Endodermal cell (in vitro differentiated cells): ENCODE measurements around the gene TRIM13. TPM values are rescaled to one million over a fixed set of nuclear protein-coding genes. Genes with fewer than 3 reads are reported as not detected.

ENCODE experiments used
- DNase-seq: peaks from one replicate; pipeline ENCODE4 v3.0.0-alpha.2; 2017
- H3K27ac ChIP-seq: 2 replicates; pipeline ENCODE4 v1.5.1; 2013; ENCODE audit warnings: mild to moderate bottlenecking, low read depth, low read length, moderate library complexity
- H3K27me3 ChIP-seq: 2 replicates; pipeline ENCODE4 v1.6.1; 2013; ENCODE audit warnings: mild to moderate bottlenecking, low read length, moderate library complexity; ENCODE audit not compliant: insufficient read depth, control insufficient read depth, poor library complexity, severe bottlenecking
- H3K36me3 ChIP-seq: 2 replicates; pipeline ENCODE4 v1.7.0; 2013; ENCODE audit warnings: mild to moderate bottlenecking, low read length, moderate library complexity; ENCODE audit not compliant: control insufficient read depth, insufficient read depth
- H3K4me1 ChIP-seq: one replicate; pipeline ENCODE4 v1.7.0; 2013; ENCODE audit warnings: low read length; ENCODE audit not compliant: control insufficient read depth, insufficient read depth
- H3K4me3 ChIP-seq: 2 replicates; pipeline ENCODE4 v1.5.1; 2013; ENCODE audit warnings: mild to moderate bottlenecking, low read length, moderate library complexity
- H3K9ac ChIP-seq: 2 replicates; pipeline ENCODE4 v1.6.1; 2013; ENCODE audit warnings: mild to moderate bottlenecking, low read length, moderate library complexity; ENCODE audit not compliant: poor library complexity, severe bottlenecking; ENCODE audit errors: extremely low read depth
- H3K9me3 ChIP-seq: 2 replicates; pipeline ENCODE4 v1.6.1; 2013; ENCODE audit warnings: mild to moderate bottlenecking, low read length, moderate library complexity; ENCODE audit not compliant: control insufficient read depth
- H3K27ac Mint-ChIP-seq: 2 replicates; pipeline ENCODE4 v1.8.0; 2020; ENCODE audit warnings: mixed read lengths
- H3K27me3 Mint-ChIP-seq: 2 replicates; pipeline ENCODE4 v1.8.0; 2021; ENCODE audit warnings: mild to moderate bottlenecking, mixed read lengths; ENCODE audit not compliant: insufficient read depth
- H3K36me3 Mint-ChIP-seq: 2 replicates; pipeline ENCODE4 v1.8.0; 2020; ENCODE audit warnings: low read depth, mixed read lengths
- H3K4me1 Mint-ChIP-seq: 2 replicates; pipeline ENCODE4 v1.8.0; 2020; ENCODE audit warnings: mixed read lengths
- H3K4me3 Mint-ChIP-seq: 2 replicates; pipeline ENCODE4 v1.8.0; 2020; ENCODE audit warnings: mild to moderate bottlenecking, moderate library complexity, mixed read lengths
- H3K9me3 Mint-ChIP-seq: 2 replicates; pipeline ENCODE4 v1.8.0; 2020; ENCODE audit warnings: mild to moderate bottlenecking, mixed read lengths
- WGBS, 2 experiments: methylation state at CpG; one replicate each; pipeline versions ENCODE4 v1.1.5 to v1.1.7; 2013; ENCODE audit warnings: missing lambda C conversion rate in 2 of 2, mixed read lengths in 1 of 2; ENCODE audit not compliant: insufficient coverage in 1 of 2, insufficient read length in 1 of 2; 5-methylcytosine and 5-hydroxymethylcytosine counted together
- total RNA-seq, 2 donors: library from RNA; stranded (reverse); fragmentation: NEBNext Ultra II Directional in 1 of 2; extraction: Animal tissue kit (Norgen Biotek cat#: 25700) in 1 of 2; gene quantifications; 2 replicates in 1 of 2; 3 replicates in 1 of 2; pipeline ENCODE4 v1.2.1, GENCODE V29; 2021
- TF ChIP-seq, protein P1 (sequence below): fragments of 200-600 bp; sonication (generic); conservative IDR thresholded peaks from 2 replicates; pipeline ENCODE4 v1.5.0; 2021; ENCODE audit warnings: antibody characterized with exemption, mild to moderate bottlenecking

Gene TRIM13
- total RNA-seq, 2 donors from 2014 or later = 44.3 TPM

DNA sequence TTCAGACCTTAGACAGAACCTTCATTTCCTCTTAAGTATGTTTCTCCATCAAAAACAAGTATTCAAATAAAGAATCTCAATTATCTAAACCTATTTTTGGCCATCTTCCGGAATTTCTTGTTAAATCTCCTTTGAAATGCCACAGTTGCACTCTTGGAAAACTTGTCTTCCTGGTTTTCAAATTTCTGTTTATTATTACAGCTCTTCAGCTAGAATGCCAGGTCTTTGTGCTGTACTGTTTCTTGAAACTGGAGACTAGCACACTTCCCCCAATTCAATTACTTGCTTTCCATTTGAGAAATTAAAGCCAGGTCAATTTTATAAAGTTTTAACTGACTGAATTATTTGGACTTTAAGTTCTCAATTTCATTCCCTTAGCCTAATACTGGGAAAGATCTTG lies 28.6 kb downstream of the TRIM13 start:
- Histone ChIP-seq H3K4me1 (peaks cover 7% of the 10 kb centered on the region), H3K27me3 (no peaks in the 10 kb centered on the region), H3K9ac (no peak overlapping the region), H3K9me3 (no peaks in the 10 kb centered on the region), H3K36me3 (peaks cover 28% of the 10 kb centered on the region), H3K27ac (no peak overlapping the region), H3K4me3 (no peak overlapping the region)
- peaks cover 15% of the 10 kb centered on the region for H3K4me1 Mint-ChIP-seq
- H3K27me3 Mint-ChIP-seq = no peaks in the 10 kb centered on the region
- TF ChIP-seq, protein P1, sequence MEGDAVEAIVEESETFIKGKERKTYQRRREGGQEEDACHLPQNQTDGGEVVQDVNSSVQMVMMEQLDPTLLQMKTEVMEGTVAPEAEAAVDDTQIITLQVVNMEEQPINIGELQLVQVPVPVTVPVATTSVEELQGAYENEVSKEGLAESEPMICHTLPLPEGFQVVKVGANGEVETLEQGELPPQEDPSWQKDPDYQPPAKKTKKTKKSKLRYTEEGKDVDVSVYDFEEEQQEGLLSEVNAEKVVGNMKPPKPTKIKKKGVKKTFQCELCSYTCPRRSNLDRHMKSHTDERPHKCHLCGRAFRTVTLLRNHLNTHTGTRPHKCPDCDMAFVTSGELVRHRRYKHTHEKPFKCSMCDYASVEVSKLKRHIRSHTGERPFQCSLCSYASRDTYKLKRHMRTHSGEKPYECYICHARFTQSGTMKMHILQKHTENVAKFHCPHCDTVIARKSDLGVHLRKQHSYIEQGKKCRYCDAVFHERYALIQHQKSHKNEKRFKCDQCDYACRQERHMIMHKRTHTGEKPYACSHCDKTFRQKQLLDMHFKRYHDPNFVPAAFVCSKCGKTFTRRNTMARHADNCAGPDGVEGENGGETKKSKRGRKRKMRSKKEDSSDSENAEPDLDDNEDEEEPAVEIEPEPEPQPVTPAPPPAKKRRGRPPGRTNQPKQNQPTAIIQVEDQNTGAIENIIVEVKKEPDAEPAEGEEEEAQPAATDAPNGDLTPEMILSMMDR = no peak
- 87 to 98% methylated on average over 1 of the region's 1 CpG for WGBS, 2 experiments
- H3K4me3 Mint-ChIP-seq = no peak overlapping the region
- H3K27ac Mint-ChIP-seq = no peak overlapping the region
- H3K36me3 Mint-ChIP-seq = peaks cover 11% of the 10 kb centered on the region
- H3K9me3 Mint-ChIP-seq = no peaks in the 10 kb centered on the region
- no peak for DNase-seq

DNA sequence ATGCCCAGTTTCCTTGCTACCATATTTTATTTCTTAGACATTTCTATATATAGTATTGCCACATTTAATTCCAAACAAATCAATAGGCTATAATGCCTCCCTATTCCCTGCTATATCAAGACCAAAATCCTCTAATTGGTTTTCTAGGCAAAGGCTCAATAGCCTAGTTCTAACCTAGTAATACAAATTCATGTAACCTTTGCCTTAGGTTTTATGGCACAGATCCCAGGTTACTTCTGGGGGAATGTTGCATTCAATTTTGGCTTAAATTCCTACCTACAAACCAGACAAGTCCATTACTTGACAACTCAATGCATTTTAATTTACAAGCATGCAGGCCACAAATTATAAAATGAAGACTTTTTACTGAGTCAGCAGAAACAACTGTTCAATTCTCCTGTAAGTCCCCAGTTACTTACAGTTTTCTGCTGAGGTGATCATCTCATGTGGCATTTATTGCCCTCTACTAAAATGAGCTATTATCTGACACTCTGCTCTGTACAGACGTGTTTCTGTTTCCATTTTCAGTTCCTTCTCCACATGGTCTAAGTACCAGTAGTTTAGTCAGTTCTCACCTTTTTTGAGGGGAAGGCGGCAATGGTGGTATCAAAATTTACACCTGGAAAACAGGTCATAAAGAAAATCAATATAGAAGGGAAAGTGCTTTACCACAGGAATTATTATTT lies 30.1 kb downstream of the TRIM13 start:
- H3K9me3 ChIP-seq = no peaks in the 10 kb centered on the region
- H3K36me3 Mint-ChIP-seq = peaks cover 8% of the 10 kb centered on the region
- no peaks in the 10 kb centered on the region for H3K9me3 Mint-ChIP-seq
- H3K4me3 ChIP-seq = no peak overlapping the region
- no peaks in the 10 kb centered on the region for H3K27me3 ChIP-seq
- no peaks in the 10 kb centered on the region for H3K27me3 Mint-ChIP-seq
- no peak overlapping the region for H3K4me3 Mint-ChIP-seq
- DNase-seq = no peak
- WGBS, 2 experiments = 98 to 100% methylated on average over 1 to 2 of the region's 2 CpGs
- no peak overlapping the region for H3K27ac ChIP-seq
- TF ChIP-seq, protein P1 = no peak
- H3K27ac Mint-ChIP-seq = no peak overlapping the region
- H3K4me1 Mint-ChIP-seq = peaks cover 21% of the 10 kb centered on the region
- peaks cover 21% of the 10 kb centered on the region for H3K36me3 ChIP-seq
- no peak overlapping the region for H3K9ac ChIP-seq
- H3K4me1 ChIP-seq = peaks cover 7% of the 10 kb centered on the region

DNA sequence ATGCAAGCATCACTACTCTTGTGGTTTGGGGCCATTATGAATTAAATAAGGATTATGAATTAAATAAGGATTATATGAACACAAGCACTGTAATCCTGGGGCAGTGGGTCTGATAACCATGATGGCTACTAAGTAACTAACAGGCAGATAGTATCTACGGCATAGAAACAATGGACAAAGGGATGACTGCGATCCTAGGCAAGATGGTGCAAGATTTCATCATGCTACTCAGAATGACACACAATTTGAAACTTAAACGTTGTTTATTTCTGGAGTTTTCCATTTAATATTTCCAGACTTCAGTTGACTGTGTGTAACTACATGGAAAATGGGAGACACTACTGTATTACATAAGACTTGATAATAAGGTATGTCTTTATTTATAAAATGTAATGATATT lies 33.5 kb downstream of the TRIM13 start:
- Histone ChIP-seq H3K27me3 (no peaks in the 10 kb centered on the region), H3K27ac (no peak overlapping the region), H3K9ac (no peak overlapping the region), H3K4me3 (no peak overlapping the region), H3K4me1 (peaks cover 7% of the 10 kb centered on the region), H3K36me3 (peaks cover 5% of the 10 kb centered on the region), H3K9me3 (no peaks in the 10 kb centered on the region)
- H3K4me3 Mint-ChIP-seq = no peak overlapping the region
- H3K36me3 Mint-ChIP-seq = no peaks in the 10 kb centered on the region
- H3K27me3 Mint-ChIP-seq = no peaks in the 10 kb centered on the region
- peaks cover 24% of the 10 kb centered on the region for H3K4me1 Mint-ChIP-seq
- TF ChIP-seq, protein P1 = no peak
- no peak overlapping the region for H3K27ac Mint-ChIP-seq
- no peaks in the 10 kb centered on the region for H3K9me3 Mint-ChIP-seq
- no peak for DNase-seq
- 68 to 76% methylated on average over 3 of the region's 3 CpGs for WGBS, 2 experiments
